ENCODE data around the gene ETS2.

DNA sequence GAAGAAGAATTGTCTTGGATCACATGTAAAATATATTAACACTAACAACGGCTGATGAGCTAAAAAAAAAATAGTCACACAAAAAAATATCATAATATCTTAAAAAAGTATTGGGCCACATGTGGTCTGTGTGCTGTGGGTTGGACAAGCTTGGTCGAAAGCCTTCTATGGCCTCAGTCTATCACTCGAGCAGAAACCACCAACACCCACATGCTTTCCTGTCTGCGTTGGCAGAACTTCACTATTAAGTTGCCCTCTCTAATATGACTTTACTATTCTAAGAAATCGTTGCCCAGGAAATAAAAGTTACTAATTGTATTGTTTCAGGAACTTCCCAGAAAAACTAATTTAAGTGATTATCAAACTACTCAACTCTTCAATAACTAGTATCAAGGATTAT, 28.2 kb upstream of the ETS2 start:
- no peak for TF ChIP-seq CTCF (IDR thresholded peaks at IDR 0.05)
- no peak for TF ChIP-seq POLR2A (IDR thresholded peaks at IDR 0.05)
